Ishikawa (cell line): Measurements from ENCODE around the gene NFIX.
A peak's percentile ranks its signal among the peaks of the same experiment; 100 is the strongest.

ENCODE experiments used
- CEBPB ChIP-seq: IDR thresholded peaks from 2 replicates; pipeline ENCODE4 v1.6.1; 2012
- CREB1 ChIP-seq: IDR thresholded peaks from 2 replicates; pipeline ENCODE4 v1.6.1; 2012; ENCODE audit warnings: low read depth
- EGR1 ChIP-seq: IDR thresholded peaks from 2 replicates; pipeline ENCODE4 v1.6.1; 2012
- EP300 ChIP-seq: IDR thresholded peaks from 2 replicates; pipeline ENCODE4 v1.6.1; 2012; ENCODE audit warnings: borderline replicate concordance
- FOXM1 ChIP-seq: IDR thresholded peaks from 2 replicates; pipeline ENCODE4 v1.6.1; 2012; ENCODE audit warnings: low read depth, borderline replicate concordance
- MAX ChIP-seq: IDR thresholded peaks from 2 replicates; pipeline ENCODE4 v1.6.1; 2012
- NFIC ChIP-seq: IDR thresholded peaks from 2 replicates; pipeline ENCODE4 v1.6.1; 2012
- RAD21 ChIP-seq: IDR thresholded peaks from 2 replicates; pipeline ENCODE4 v1.6.1; 2012; ENCODE audit warnings: low read depth
- REST ChIP-seq: IDR thresholded peaks from 2 replicates; pipeline ENCODE4 v1.6.1; 2012; ENCODE audit warnings: low read depth, mild to moderate bottlenecking
- TAF1 ChIP-seq: IDR thresholded peaks from 2 replicates; pipeline ENCODE4 v1.6.1; 2012; ENCODE audit warnings: low read depth, mild to moderate bottlenecking
- TCF12 ChIP-seq: IDR thresholded peaks from 2 replicates; pipeline ENCODE4 v1.6.1; 2012; ENCODE audit warnings: low read depth
- TEAD4 ChIP-seq: IDR thresholded peaks from 2 replicates; pipeline ENCODE4 v1.6.1; 2012
- USF1 ChIP-seq: IDR thresholded peaks from 2 replicates; pipeline ENCODE4 v1.6.1; 2012
- YY1 ChIP-seq: IDR thresholded peaks from 2 replicates; pipeline ENCODE4 v1.6.1; 2012; ENCODE audit warnings: low read depth
- ZBTB7A ChIP-seq: IDR thresholded peaks from 2 replicates; pipeline ENCODE4 v1.6.1; 2012; ENCODE audit warnings: low read depth

The NFIX gene

GRCh38 chr19:12947702-12948611, 47.3 kb upstream of the NFIX start:
- TF ChIP-seq MAX (no peak), TCF12 (no peak), EP300 (no peak)

GRCh38 chr19:12948612-12949362, 46.5 kb upstream of the NFIX start:
- TF ChIP-seq TCF12 (peak; percentile 32; the same call in 1 of the 2 replicates), NFIC (no peak), EP300 (peak; percentile 14; the same call in 1 of the 2 replicates)

- TF ChIP-seq CREB1 (no peak), TCF12 (no peak), USF1 (no peak), TEAD4 (no peak), YY1 (no peak), MAX (no peak), REST (no peak), EP300 (no peak), EGR1 (no peak), ZBTB7A (no peak), RAD21 (no peak), CEBPB (no peak), TAF1 (no peak)
Measured at GRCh38 chr19:12949363-12950283, 45.7 kb upstream of the NFIX start.

- TF ChIP-seq REST (no peak), TAF1 (no peak), MAX (no peak), EGR1 (no peak), FOXM1 (no peak)
Measured at GRCh38 chr19:12952488-12953137, 42.7 kb upstream of the NFIX start.

GRCh38 chr19:12953138-12953798, 42.0 kb upstream of the NFIX start:
- TF ChIP-seq ZBTB7A (no peak), MAX (no peak), FOXM1 (no peak), TCF12 (no peak), EP300 (no peak), TAF1 (no peak), EGR1 (no peak), CEBPB (no peak), NFIC (no peak), YY1 (no peak), USF1 (no peak), RAD21 (no peak), TEAD4 (no peak), CREB1 (no peak), REST (no peak)
